Sigmoid colon (tissue), 7 donors: ENCODE measurements around the gene CCDC157. TPM values are rescaled to one million over a fixed set of nuclear protein-coding genes. Genes with fewer than 3 reads are reported as not detected.

Source experiments
- DNase-seq: peaks from one replicate; pipeline ENCODE4 v3.0.0-alpha.2; 2019
- H3K27ac ChIP-seq, 4 donors: fragments of 200-600 bp; sonication (generic); one replicate each; pipeline ENCODE4 v1.5.1; 2016 to 2019; ENCODE audit warnings: mild to moderate bottlenecking in 1 of 4
- H3K27me3 ChIP-seq, 3 donors: fragments of 200-600 bp; sonication (generic); one replicate each; pipeline ENCODE4 v1.5.1; 2019; ENCODE audit warnings: mild to moderate bottlenecking in 1 of 3
- H3K36me3 ChIP-seq, 4 donors: fragments of 200-600 bp; sonication (generic); one replicate each; pipeline ENCODE4 v1.5.1; 2016 to 2019
- H3K4me1 ChIP-seq, 4 donors: fragments of 200-600 bp; sonication (generic); one replicate each; pipeline ENCODE4 v1.5.1; 2017 to 2019
- H3K4me3 ChIP-seq, 4 donors: fragments of 200-600 bp; sonication (generic); one replicate each; pipeline ENCODE4 v1.5.1; 2017 to 2019; ENCODE audit warnings: mild to moderate bottlenecking in 2 of 4, moderate library complexity in 1 of 4
- H3K9me3 ChIP-seq, 4 donors: fragments of 200-600 bp in 3 of 4; sonication (generic) in 3 of 4; one replicate each; pipeline versions ENCODE4 v1.5.1 to v1.6.1; 2013 to 2019
- CTCF ChIP-seq, 4 experiments: fragments of 450-650 bp in 3 of 4; fragments of 200-600 bp in 1 of 4; IDR thresholded peaks; one replicate each; pipeline ENCODE4 v1.5.1; 2016 to 2019; ENCODE audit warnings: antibody characterized with exemption in 4 of 4, mild to moderate bottlenecking in 3 of 4, moderate library complexity in 2 of 4
- EP300 ChIP-seq, 4 donors: sonication (generic); formaldehyde crosslinking; IDR thresholded peaks; one replicate each; pipeline ENCODE4 v1.6.1; 2017; ENCODE audit warnings: antibody characterized with exemption in 4 of 4
- POLR2A ChIP-seq, 2 donors: fragments of 450-650 bp; IDR thresholded peaks; one replicate each; pipeline ENCODE4 v1.6.1; 2016; ENCODE audit warnings: antibody characterized with exemption in 2 of 2, mild to moderate bottlenecking in 2 of 2, moderate library complexity in 2 of 2
- POLR2AphosphoS5 ChIP-seq, 4 donors: sonication (generic); formaldehyde crosslinking; IDR thresholded peaks; one replicate each; pipeline ENCODE4 v1.6.1; 2017; ENCODE audit warnings: antibody characterized with exemption in 4 of 4
- WGBS, 2 donors: extraction: QIAGEN DNeasy Blood & Tissue Kit; methylation state at CpG; one replicate each; pipeline ENCODE4 v1.1.7; 2013; 5-methylcytosine and 5-hydroxymethylcytosine counted together
- intact Hi-C: fragments of 100-400 bp; cut with DNase I; formaldehyde crosslinking; loops from one replicate; pipeline ENCODE4 v1.15.1; 2023
- polyA plus RNA-seq, 3 donors: library from polyadenylated mRNA; stranded (reverse); fragments of 200-250 nt; gene quantifications; one replicate each; pipeline ENCODE4 v1.2.3, GENCODE V29; 2013
- total RNA-seq, 4 donors: library from RNA; depleted of rRNA; stranded (reverse); fragments of >200 nt; gene quantifications; one replicate each; pipeline ENCODE4 v1.1.0, GENCODE V29; 2016
- donor health status: healthy with polysubstance abuse.
- donor health status: Bipolar disorder and iron deficiency.
- donor health status: healthy.

Gene CCDC157
- total and polyA plus RNA-seq, 7 donors = 0.83 to 2.0 (median 1.6) TPM

GRCh38 chr22:30348809-30349208 lies 8.0 kb upstream of the CCDC157 start:
- peaks cover 45 to 98% (median 58%) of the 10 kb centered on the region in 4 donors for H3K36me3 ChIP-seq
- WGBS, 2 donors = 76 to 86% methylated on average over 4 of the region's 4 CpGs

GRCh38 chr22:30351226-30351625 lies 5.6 kb upstream of the CCDC157 start:
- H3K4me3 ChIP-seq = no peak overlapping the region
- H3K4me1 ChIP-seq = peaks cover 0 to 51% (median 40%) of the 10 kb centered on the region in 4 donors
- 87 to 94% methylated on average over 3 of the region's 3 CpGs for WGBS, 2 donors
- no peak overlapping the region for H3K27ac ChIP-seq
- peaks cover 22 to 76% (median 34%) of the 10 kb centered on the region in 4 donors for H3K36me3 ChIP-seq
- intact Hi-C loops = no loop called here
- TF ChIP-seq POLR2A (IDR thresholded peaks at IDR 0.05) = no peak
- no peak for TF ChIP-seq CTCF (IDR thresholded peaks at IDR 0.05)
- H3K27me3 ChIP-seq = no peaks in the 10 kb centered on the region
- DNase-seq = no peak
- no peaks in the 10 kb centered on the region for H3K9me3 ChIP-seq

More at GRCh38 chr22:30348809-30349208, 8.0 kb upstream of the CCDC157 start:
- no peak for TF ChIP-seq POLR2AphosphoS5 (IDR thresholded peaks at IDR 0.05)
- no peak for TF ChIP-seq EP300 (IDR thresholded peaks at IDR 0.05)
- no peak for TF ChIP-seq POLR2A (IDR thresholded peaks at IDR 0.05)
- TF ChIP-seq CTCF (IDR thresholded peaks at IDR 0.05) = no peak
- H3K9me3 ChIP-seq = no peaks in the 10 kb centered on the region
- peak overlapping the region in 1 of 4 donors; percentile 11 for H3K27ac ChIP-seq
- no peaks in the 10 kb centered on the region for H3K27me3 ChIP-seq
- peaks cover 0 to 28% (median 16%) of the 10 kb centered on the region in 4 donors for H3K4me1 ChIP-seq
- intact Hi-C loops = no loop called here
- no peak overlapping the region for H3K4me3 ChIP-seq
- no peak for DNase-seq

GRCh38 chr22:30354644-30355043 lies 2.2 kb upstream of the CCDC157 start:
- peaks cover 0 to 45% (median 41%) of the 10 kb centered on the region in 4 donors for H3K4me1 ChIP-seq
- intact Hi-C loops = no loop called here

GRCh38 chr22:30357236-30357570 lies 396 bp downstream of the CCDC157 start:
- Histone ChIP-seq H3K9me3 (no peaks in the 10 kb centered on the region), H3K4me3 (peak overlapping the region; percentile 69 to 91 (median 77)), H3K36me3 (peaks cover 4 to 16% (median 8%) of the 10 kb centered on the region in 4 donors), H3K27me3 (no peaks in the 10 kb centered on the region), H3K27ac (peak overlapping the region; percentile 94 to 97 (median 96)), H3K4me1 (peaks cover 0 to 41% (median 37%) of the 10 kb centered on the region in 4 donors)
- TF ChIP-seq CTCF (IDR thresholded peaks at IDR 0.05) = no peak
- no peak for TF ChIP-seq POLR2A (IDR thresholded peaks at IDR 0.05)
- TF ChIP-seq POLR2AphosphoS5 (IDR thresholded peaks at IDR 0.05) = no peak
- no peak for TF ChIP-seq EP300 (IDR thresholded peaks at IDR 0.05)
- DNase-seq = no peak
- WGBS, 2 donors = 4 to 5% methylated on average over 9 of the region's 9 CpGs
- intact Hi-C loops = loop anchor here (2.0 kb wide), 2 partner anchors 30 kb away; partner anchors contain the start of genes RNF215 and TBC1D10A

More at GRCh38 chr22:30354644-30355043, 2.2 kb upstream of the CCDC157 start:
- Histone ChIP-seq H3K9me3 (no peaks in the 10 kb centered on the region), H3K27me3 (no peaks in the 10 kb centered on the region), H3K27ac (no peak overlapping the region), H3K36me3 (peaks cover 17 to 42% (median 19%) of the 10 kb centered on the region in 4 donors), H3K4me3 (peak overlapping the region in 1 of 4 donors; percentile 69)
- WGBS, 2 donors = 66 to 77% methylated on average over 5 of the region's 5 CpGs
- DNase-seq = no peak
- TF ChIP-seq EP300 (IDR thresholded peaks at IDR 0.05) (no peak), CTCF (IDR thresholded peaks at IDR 0.05) (no peak), POLR2AphosphoS5 (IDR thresholded peaks at IDR 0.05) (no peak), POLR2A (IDR thresholded peaks at IDR 0.05) (no peak)
